NOMO-1 treated with DMSO at 0.1 percent for 48 hours (cell line): ENCODE measurements around the gene HECW1.
"Not testable (repeated sequence)": the region's sequence is repeated elsewhere in the genome, so short reads cannot be mapped to it uniquely, and the experiment has no call there.

Experiments
- DNase-seq: peaks from one replicate; lab custom pipeline; 2025; ENCODE audit not compliant: unreplicated experiment; lab: John Stamatoyannopoulos, UW

The HECW1 gene

DNA sequence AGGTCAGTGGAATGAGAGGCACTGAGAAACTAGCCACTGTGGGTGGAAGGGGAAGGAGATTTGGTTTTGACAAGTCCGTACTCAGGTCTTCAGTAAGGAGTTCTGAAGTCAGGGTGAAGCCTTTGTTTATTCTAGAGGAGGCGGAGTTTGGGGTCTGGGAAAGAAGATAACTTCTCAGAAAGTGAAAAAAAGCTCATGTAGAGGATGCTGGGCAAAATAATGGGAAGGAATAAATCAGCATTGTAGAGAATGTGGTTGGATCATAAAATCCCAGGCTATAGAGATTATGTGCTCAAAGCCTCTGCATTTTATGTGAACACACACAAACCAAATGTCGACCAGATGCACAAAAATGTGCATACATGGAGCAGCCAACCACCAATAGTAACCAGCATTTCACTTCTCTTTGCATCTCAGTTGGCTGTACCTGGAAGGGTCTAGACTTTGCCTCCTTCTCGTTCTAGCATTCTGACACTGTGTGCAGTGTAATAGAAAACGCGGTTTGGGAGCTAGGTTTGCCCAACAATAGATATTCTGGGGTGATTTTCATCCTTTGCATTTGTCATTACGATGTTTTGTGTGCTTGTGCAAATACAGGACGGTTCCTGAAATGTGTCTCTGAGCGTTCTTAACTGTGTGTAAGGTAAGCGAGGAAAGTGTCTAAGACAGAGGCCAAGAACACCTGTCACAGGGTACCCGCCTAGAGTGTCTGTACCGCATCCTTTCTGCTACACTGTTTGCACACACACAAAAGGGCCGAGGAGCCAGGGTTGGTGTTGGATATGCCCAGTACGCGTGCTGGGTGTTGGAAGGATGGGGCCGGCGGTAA is 603 bp upstream of the HECW1 start:
- DNase-seq, result no peak

DNA sequence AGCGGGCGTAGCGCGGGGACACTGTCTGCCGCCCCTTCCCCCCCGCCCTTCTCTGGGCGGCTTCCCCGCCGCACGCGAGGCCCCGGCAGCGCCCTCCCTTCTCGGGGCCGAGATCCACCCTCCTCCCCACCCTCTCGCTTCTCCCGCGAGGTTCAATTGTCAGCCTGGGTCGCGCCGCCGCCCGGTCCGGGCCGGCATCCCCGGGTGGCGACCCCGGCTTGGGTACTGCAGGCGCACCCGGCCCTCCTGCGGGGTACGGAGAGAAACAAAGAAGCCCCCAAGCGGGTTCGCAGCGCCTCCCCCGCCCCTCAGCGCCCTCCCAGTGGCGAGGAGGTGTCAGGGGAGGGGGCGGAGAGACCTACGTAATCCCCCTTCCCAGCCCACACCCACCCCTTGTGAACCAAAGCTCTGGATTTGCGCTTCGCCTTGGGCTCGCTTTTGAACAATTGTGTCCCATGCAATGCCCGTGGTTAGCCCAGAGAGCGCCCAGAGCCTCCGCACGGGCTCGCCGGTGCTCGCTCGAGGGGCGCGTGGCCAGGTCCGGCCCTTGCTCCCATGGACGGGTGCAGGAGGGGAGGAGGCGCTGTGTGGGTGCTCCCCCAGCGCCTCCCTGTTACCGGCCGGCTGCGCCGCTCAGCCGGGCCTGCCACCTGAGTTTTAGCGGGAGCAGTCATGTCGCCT is 634 bp downstream of the HECW1 start:
- no peak for DNase-seq

DNA sequence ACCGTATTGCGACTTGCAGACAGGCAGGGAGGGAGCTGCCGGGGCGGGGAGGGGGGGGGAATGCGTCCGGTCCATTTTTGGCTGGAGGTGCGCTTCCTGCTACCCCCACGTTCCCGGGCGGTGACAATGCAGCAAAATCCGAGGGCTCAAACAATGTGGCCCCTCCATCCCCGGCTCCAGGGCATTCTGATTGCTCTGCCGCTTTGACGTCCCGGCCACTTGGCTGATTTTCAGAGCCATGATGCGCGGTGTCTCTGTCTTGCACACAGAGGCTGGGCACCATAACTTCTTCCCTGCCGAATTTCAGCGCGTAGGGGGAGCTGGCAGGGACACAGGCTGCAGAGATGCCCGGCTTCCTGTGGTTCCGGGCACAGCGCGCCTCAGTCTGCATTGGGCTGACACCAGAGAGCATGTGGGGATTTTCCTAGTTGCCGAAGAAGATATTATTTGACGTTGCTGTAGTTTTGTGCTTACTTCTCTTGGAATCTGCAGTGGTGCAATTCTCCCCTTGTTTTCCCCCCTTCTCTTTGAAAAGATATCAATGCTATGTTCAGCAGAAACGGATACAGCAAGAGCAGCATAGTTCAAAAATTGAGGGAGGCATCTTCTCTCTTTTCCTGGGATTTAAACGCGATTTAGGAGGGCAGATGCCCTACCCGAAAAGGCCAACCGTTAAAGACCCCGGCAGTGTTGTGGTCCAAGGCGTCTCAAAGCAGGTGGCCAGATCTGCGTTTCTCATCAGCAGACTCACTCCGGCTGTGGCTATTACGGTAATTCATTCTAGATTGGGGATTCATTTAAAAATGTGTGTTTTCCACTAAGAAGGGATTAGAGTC is 1.4 kb downstream of the HECW1 start:
- no peak for DNase-seq

DNA sequence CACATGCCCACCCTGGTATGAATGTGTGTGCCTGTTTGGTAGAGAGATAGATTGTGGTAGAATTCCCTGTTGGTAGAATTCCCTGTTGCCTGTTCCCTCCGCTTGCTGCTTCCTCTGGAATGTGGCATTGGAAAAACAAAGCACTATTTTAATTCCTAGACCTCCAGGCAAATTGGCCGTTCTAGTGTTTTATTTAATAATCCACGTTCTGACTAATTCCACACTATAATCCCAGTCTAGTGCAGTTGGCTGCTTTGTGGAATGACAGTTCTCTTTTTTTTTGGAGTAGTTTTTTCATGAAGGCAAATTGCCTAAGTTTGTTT is 2.0 kb downstream of the HECW1 start:
- DNase-seq, result no peak

DNA sequence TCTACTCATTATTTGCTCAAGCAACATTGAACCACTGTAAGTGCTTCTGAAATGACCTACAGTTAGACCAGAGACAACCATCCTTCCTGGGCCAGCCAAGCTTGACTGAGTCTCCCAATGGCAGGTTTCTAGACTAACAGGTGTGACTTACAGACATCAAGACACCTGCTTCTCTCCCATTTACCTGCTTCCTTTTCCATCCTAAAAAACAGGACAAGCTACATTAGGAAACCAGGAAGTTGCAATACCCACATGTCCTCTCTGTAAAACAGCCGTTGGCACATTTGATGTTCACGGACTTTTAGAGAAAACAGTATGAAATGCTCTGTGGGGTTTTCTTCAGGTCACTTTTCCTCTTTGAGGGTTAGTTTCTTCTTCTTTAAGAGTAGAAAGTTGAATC is 4.0 kb downstream of the HECW1 start:
- DNase-seq, result no peak

DNA sequence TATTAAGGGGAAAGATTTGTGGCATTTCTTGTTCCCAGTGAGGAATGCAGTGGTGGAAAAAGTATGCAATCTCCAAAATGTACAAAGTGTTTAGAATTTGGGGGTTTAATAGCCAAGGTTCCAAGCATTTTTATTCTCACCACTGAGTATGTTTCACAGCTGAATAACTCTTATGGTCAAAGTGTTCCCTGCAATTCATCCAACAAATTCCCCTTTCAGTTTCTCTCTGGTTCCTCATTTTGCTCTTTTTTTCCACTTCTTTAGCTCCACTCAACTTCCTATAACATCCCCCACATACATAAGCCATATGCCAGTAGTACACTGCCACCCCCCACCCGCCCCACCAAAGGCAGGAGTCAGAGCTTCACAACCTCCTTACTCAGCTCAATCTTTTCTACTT is 4.6 kb downstream of the HECW1 start:
- peak; percentile 41 for DNase-seq

DNA sequence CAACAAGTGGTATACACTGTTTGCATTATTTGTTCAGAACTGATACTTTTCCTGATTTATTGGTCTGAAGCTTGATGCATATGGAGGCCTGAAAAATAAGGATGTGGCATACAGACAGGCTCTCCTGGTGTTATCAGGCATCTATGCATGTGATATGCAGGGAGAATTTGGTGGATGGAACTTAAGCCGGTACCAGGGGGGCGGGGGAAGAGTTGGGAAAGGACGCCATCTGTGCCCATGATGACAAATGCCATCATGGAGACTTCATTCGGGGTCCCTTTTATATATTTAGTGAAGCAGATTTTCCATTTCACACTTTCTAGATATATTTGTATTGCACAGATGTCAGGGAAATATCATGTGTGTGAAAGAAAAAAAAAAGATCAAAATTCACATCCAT is 5.4 kb downstream of the HECW1 start:
- no peak for DNase-seq

DNA sequence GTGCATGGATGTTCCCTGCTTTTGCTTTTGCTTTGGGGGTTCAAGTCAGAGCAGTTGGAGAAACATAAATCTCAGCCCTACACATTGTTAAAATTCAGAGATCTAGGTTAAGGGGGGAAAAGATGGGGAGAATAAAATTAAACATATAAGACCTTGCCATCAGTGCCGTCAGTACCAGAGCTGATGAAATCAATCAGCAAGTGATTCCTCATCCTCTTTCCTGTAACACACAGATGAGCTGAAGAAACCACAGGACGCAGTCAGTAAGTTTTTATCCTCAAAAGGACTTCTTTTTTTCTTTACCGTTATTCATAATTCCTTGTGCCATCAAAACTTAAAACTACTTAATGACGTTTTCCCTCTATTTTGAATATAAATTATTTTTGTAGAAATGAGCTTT is 5.9 kb downstream of the HECW1 start:
- no peak for DNase-seq

DNA sequence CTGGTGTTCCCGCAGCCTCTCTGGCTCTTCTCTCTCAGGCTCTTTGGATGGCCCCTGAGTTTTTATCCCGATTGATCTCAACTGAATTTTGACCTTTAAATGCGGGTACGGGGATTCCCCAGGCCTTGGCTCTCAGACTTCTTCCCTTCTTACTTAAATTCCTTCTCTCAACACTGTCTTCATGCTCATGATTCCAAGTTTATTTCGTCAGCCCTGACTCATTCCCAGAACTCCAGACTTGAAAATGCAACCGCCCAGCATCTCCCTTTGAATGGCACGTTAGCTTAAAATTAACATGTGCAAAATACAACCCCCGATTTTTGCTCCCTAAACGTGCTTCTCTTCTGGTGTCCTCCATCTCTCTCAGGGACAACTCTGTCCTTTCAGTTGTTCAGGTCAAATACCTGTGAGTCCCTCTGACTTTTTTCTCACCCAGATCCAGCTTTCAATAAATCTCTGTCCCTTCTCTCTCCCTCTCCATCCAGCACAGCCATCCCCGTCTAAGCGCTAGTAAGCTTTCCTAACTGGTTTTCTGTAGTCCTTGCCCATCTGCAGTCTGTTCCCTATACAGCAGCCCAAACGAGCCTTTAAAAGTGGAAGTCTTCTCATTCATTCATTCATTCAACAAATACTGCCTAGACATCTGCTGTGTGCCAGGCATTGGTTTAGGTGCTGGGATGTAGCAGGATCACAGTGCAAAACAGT is 7.1 kb downstream of the HECW1 start:
- no peak for DNase-seq

DNA sequence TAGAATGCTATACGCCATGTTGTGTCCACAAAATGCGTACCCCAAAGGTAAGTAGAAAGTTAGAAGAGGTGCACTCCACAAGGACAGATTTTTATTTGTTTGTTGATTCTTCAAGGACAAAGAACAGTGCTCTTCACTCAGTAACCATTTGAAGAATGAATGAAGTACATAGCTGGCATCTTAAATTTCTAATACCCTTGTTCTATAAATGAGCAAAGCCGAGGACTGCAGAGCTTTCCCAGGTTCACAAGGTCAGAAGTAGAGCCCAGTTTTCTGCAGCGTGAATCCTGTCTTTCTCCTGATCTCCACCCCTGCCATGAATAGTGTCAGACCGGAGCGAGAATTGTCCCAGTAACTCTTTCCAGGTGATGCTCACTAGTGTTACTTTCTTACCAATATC is 9.5 kb downstream of the HECW1 start:
- DNase-seq, result no peak

DNA sequence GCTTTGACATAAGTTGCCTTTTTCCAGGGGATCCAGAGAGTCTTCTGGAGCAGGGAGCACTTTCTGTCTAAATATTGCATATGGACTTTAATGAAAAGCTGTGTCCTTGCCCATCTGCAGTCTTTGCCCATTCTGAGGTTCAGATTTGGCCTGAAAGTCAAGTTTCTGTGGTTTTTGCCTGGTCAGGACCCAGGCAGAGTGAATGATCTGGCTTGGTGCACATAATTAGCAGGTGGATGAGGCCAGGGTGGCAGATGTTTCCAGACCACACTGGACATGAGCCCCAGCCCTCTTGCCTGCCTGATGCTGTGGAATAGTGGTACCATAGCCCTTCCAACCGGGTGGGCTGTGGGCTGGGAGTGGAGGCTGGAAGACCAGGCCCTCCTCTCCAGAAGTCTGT is 11.0 kb downstream of the HECW1 start:
- DNase-seq, result no peak

DNA sequence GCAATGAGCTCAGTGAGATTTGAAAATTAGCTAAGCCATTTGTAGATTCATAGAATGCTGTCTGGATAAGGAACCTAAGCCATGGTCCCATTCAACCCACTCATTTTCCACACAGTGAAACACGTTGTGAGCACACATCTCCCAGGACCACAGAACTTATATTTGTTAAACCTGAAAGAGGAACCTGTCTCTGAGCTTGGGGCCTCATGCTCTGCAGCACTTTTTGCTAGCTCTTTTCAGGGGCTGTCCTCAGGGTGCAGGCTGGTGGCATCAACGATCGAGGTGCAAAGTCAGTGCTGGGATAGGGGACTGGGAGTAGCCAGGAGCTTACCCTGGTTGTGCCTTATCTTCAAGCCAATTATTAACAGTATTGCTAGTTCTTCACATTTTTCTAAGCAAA is 11.9 kb downstream of the HECW1 start:
- no peak for DNase-seq

DNA sequence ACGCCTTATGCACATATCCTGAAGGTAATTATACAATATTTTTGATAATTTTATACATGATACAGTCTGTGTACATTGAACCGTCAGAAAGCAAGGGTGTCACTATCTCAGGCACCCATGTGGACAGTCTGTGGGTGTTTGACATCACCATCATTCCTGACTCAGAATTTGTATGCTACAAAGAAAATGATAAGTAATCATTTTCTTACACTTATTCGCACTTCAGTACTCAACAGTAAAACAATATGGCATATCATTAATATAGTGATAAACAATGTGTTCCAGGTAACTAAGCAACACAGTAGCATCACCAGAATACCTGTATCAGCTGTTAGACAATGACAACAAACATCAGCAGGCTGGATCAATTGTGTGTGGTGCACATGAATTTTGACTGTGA is 17.9 kb downstream of the HECW1 start:
- DNase-seq, result no peak

DNA sequence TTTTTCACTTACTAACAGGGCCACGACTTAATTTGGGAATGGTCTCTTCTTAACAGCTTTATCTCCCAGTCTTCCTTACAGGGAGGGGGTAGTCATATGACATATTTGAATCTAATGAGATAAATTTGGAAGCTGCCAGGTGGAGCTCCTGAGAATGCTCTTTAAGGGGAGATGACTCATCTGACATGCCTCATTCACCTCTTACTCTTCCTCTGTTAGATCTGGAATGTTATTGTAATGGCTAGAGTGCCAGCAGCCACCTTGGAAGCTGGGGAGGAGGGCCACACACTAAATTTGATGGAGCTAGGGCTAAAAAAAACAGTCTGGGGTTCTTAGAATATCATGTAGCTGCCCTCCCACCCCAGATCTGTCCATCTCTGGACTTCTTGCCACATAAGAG is 22.7 kb downstream of the HECW1 start:
- DNase-seq, result no peak

DNA sequence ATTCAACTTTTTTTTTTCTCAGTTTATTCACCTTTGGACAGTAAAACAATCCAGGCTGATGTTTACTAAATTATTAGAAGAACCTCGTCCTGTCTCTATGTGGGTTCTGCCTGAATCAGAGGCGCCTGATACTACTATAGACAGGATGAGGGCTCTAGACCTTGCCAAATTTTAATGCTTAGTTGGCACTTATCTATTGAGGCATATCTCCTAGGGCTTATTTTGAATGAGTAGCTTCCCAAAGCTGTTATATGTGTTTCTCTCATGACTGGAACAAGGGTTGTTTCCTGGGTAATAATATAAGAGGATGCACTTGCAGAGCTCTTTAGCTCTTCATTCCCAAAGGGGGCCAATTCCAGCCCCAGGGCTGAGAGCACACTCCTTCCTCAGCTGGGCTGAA is 23.6 kb downstream of the HECW1 start:
- DNase-seq, result no peak

DNA sequence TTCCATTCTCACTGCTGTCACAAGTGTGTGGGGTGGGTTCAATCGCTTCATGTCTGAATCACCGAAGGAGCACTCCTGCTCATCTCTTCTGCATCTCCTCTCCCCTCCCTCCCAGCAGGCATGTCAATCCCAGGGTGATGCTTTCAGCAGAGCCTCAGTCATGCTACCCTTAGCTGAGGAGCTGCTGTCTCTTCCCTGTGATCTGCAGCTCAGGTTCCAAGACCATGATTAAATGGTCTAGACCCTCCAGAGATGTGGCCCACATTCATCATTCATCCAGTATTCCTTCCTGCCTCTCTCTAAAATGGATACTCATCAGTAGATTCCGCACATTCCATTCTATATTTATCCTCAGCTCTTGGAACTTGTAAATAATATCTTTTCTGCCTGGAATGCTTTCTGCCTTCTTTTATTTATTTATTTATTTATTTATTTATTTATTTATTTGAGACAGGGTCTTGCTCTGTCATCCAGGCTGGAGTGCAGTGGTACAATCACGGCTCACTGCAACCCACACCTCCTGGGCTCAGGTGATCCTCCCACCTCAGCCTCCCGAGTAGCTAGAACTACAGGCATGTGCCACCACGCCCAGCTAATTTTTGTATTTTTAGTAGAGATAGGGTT is 24.8 kb downstream of the HECW1 start:
- DNase-seq, result not testable (repeated sequence)

DNA sequence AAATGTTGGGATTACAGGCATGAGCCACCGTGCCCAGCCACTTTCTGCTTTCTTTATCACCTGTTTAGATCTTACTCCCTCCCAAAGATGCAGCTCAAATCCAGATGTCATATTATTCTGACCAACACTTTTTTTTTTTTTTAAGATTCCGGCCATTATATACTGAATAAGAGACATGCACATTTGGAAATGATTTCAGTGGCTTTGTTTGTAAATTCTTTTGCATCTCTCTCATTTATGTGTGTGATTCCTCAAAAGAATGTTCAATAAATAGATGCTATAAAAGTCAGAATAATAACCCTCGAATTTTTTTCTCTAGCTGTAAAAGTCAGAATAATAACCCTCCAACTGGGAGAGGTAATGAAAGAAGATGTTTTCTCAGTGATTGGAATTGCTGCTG is 25.4 kb downstream of the HECW1 start:
- DNase-seq, result no peak

DNA sequence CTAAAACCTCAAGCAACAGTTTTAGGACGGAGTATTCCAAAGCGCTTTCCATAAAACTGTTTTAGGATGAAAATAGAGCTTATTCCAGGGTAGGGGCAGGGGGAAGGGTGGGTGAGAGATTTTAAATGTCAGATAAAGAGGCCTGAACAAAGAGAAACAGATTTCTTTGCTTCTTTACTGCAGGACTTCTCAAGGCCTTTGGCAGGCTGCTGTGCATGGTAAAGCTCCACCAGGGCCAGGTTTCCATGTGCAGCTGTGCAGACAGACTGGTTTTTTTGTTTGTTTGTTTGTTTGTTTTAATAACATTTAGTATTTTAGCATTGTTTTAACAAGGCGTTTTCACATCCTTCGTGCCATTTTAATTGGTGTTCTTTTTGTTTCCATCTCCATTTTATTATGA is 26.3 kb downstream of the HECW1 start:
- no peak for DNase-seq

DNA sequence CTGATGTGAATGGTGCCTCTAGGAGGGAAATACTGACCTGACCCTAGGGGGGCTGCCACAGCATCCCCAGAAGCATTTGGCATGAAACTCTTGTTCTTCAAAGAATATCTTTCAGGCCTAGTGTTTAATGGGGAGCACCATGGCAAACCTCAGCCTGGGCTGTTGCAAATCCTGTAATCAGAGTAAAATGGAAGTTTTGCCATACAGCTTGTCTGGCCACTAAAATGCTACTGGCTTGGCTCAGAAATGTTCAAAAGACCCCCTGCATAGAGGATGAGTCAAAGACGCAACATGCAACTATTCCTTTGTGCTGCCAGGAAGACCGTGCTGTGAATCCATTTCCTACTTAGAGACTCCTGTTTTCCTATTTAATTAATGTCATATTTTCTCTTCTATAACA is 26.7 kb downstream of the HECW1 start:
- no peak for DNase-seq

DNA sequence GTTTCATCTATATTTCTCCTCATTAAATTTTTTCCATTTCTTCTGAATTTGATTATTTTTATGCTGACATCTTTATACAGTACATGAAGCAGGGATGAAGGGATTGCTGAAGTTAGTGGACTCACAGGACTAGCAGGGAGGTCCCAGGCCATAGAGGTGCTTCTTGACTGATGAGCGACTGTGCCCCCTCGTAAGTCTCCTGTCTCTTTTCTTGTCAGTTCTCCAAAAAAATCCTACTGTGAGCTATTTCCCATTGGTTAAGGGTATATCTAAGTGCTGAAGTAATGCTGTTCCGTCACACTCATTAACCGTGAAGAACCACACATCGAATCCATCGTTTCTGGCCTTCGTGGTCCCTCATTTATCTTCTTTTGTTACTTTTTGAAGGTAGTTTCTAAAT is 27.7 kb downstream of the HECW1 start:
- DNase-seq, result no peak

DNA sequence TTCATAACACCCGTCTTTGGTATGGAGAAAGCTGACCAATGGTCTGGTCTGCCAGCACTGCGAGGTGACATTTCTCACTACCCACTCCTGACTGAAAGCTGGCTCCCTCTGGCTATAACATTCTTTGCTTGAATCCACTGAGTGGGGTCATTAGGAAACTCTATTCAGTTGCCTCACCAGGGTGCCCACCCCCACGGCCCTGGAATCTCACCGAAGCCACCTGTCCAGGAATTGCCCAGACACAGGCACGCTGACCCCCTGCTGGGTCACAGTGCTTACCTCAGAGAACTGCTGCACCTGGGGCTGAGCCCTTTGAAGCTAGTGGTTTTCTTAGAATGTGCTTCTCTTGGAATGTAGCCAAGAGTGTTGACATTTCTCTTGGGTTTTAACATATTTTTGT is 28.6 kb downstream of the HECW1 start:
- DNase-seq, result no peak
